T-helper 1 cell treated with Interleukin-12 subunit alpha and Interleukin-12 subunit beta and Interleukin-4 antibody, amounts not matched to agents 30 ng/mL and 1 ng/mL, for 36 hours (primary cell): ENCODE data around the gene CDCP2. TPM values are rescaled to one million over a fixed set of nuclear protein-coding genes. Genes with fewer than 3 reads are reported as not detected.
"Not testable (repeated sequence)": the region's sequence is repeated elsewhere in the genome, so short reads cannot be mapped to it uniquely, and the experiment has no call there.

Experiments
- intact Hi-C: fragments of 100-400 bp; cut with micrococcal nuclease; formaldehyde crosslinking; loops from one replicate; pipeline ENCODE4 v1.15.1; 2024
- total RNA-seq: library from RNA; stranded (reverse); gene quantifications from 2 replicates; pipeline ENCODE4 v1.2.3, GENCODE V29; 2022

The CDCP2 gene
- total RNA-seq, 1 donor from 2014 or later = not detected

DNA sequence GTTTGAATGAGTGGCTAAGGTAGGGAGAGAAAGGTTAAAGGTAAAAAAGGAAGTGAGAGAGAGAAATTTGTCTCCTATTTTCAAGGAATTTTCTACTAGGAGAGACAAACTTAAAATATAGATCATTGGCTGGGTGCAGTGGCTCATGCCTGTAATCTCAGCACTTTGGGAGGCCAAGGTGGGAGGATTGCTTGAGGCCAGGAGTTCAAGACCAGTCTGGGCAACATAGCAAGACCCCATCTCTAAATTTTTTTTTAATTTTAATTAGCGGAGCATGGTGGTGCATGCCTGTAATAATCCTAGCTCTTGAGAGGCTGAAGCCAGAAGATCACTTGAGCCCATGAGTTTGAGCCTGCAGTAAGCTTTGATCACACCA, 58.1 kb downstream of the CDCP2 start:
- intact Hi-C loops = not testable (repeated sequence)

DNA sequence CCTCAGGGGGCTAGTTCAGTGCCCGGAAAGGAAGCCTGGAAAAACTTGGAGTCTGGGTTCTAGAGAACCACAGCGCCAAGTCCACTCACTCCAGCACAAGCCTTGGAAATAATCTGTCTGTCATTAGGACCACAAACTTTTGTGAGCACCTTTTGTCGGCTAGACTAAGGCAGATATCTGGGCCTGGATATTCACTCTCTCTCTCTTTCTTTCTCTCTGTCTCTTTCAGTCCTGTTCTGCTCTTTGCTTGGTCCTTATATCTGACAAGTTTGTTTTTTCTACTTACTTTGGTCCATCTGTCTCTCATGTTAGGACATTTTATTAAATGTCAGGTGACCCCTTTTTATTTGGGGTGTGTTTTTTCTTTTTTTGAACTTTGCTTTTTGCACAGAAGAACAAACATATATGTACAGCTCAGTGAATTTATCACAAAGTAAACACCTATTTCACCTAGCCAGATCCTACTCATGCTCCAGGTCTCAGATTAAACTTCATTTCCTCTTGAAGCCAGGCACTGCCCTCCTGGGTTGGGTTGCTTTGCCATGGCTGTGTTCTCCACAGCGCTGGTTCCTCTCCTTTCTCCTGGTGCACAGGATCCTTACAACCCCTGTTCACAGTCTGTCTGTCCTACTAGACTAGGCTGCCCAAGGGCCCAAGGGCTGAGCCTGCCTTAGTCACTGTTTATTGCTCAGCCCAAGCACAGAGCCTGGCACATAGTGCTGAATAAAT, 58.6 kb downstream of the CDCP2 start:
- intact Hi-C loops = no loop called here

DNA sequence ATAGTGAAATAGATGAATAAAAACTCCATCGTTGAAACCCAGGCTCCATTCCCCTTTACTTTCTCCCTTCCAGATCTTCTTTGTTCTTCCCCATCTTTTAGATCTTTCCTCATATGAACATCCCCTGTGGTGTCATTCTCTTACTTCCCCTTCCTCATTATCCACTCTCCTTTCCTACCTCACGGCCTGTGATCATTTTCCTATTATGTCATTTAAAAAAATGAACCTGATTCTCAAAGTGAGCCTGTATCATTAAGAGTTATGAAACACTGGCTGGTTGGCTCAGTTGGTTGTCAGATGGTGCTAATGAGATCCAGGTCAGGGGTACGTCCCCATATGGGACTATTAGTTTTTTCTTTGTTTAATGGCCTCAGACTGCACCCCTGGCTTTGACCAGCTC, 61.1 kb downstream of the CDCP2 start:
- intact Hi-C loops = no loop called here

GRCh38 chr1:54088385-54088784, 64.4 kb downstream of the CDCP2 start:
- intact Hi-C loops = no loop called here

- intact Hi-C loops = no loop called here
Measured at GRCh38 chr1:54086754-54087153, 66.0 kb downstream of the CDCP2 start.

DNA sequence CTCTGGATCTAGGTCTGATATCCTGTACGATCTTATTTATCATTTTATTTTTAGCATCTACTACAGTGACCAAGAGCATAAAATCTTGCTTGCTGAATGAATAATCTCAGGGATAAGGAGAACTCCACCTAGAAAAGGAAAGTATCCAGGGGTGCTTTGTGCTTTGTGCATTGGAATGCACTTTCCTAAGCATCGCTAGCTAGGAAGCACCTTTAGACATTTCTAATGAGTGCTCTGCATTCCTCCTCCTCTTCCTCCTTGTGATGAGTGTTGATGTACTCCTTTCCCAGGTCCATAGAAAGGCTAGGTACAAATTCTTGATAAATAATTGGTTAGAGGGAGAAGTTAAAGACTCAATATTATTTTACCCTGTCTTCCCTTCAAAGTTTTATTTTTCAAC, 68.0 kb downstream of the CDCP2 start:
- intact Hi-C loops = no loop called here

Other genes with a start within 250 kb of the CDCP2 start
- gene IFT25, start 207.3 kb downstream of the CDCP2 start, total RNA-seq = 58.1 and 59.9 TPM in 2 replicates
- 19.3 TPM in 2 replicates for gene LRRC42, start 206.7 kb downstream of the CDCP2 start, total RNA-seq
- not detected in 2 replicates for gene LDLRAD1, start 134.8 kb downstream of the CDCP2 start, total RNA-seq
- gene TMEM59, start 99.8 kb downstream of the CDCP2 start, total RNA-seq = 194 and 203 TPM in 2 replicates
- gene TCEANC2, start 99.4 kb downstream of the CDCP2 start, total RNA-seq = 9.9 and 11.8 TPM in 2 replicates
- gene CYB5RL, start 47.0 kb upstream of the CDCP2 start, total RNA-seq = 7.7 and 8.7 TPM in 2 replicates
- gene MRPL37, start 47.2 kb upstream of the CDCP2 start, total RNA-seq = 89.9 and 92.6 TPM in 2 replicates